ENCODE data around the gene PLXNB3.
A peak's percentile ranks its signal among the peaks of the same experiment; 100 is the strongest.
"Not testable (repeated sequence)": the region's sequence is repeated elsewhere in the genome, so short reads cannot be mapped to it uniquely, and the experiment has no call there.

PLXNB3 gene

GRCh38 chrX:153763989-153764755 is at the start of gene PLXNB3:
PLXNB3 (plus strand) TSS chrX:153764249; CDS start chrX:153765536, 1,287 bp downstream.
- peak; percentile 66 to 73 for DNase-seq (ENCODE audit: low read depth in 2 of 2)

- no peak for DNase-seq (ENCODE audit: low read depth in 2 of 2)
Observed at GRCh38 chrX:153714256-153714655, 49.8 kb upstream of the PLXNB3 start.

GRCh38 chrX:153717445-153717844 is 46.6 kb upstream of the PLXNB3 start:
- no peak for DNase-seq (ENCODE audit: low read depth in 2 of 2)

GRCh38 chrX:153719238-153719637 is 44.8 kb upstream of the PLXNB3 start:
- no peak for DNase-seq (ENCODE audit: low read depth in 2 of 2)

GRCh38 chrX:153719701-153720100 is 44.3 kb upstream of the PLXNB3 start:
- no peak for DNase-seq (ENCODE audit: low read depth in 2 of 2)

- DNase-seq (ENCODE audit: low read depth in 2 of 2) = no peak
Observed at GRCh38 chrX:153722704-153723350, 41.2 kb upstream of the PLXNB3 start.

GRCh38 chrX:153723351-153724251 is 40.4 kb upstream of the PLXNB3 start:
- peak; percentile 50 for DNase-seq (ENCODE audit: low read depth in 2 of 2)

GRCh38 chrX:153724252-153725038 is 39.6 kb upstream of the PLXNB3 start, which contains the start of the genes ABCD1 and BCAP31:
ABCD1 (plus strand) TSS chrX:153724856; CDS start chrX:153725267, 411 bp downstream.
BCAP31 (minus strand) TSS chrX:153724387; CDS start chrX:153723244, 1,143 bp downstream.
- DNase-seq (ENCODE audit: low read depth in 2 of 2) = peak; percentile 76 to 82

GRCh38 chrX:153725039-153725831 is 38.8 kb upstream of the PLXNB3 start:
- DNase-seq (ENCODE audit: low read depth in 2 of 2) = no peak

- no peak for DNase-seq (ENCODE audit: low read depth in 2 of 2)
Observed at GRCh38 chrX:153725832-153726285, 38.2 kb upstream of the PLXNB3 start.

GRCh38 chrX:153726286-153727122 is 37.5 kb upstream of the PLXNB3 start:
- no peak for DNase-seq (ENCODE audit: low read depth in 2 of 2)

- DNase-seq (ENCODE audit: low read depth in 2 of 2) = no peak
Observed at GRCh38 chrX:153727123-153727931, 36.7 kb upstream of the PLXNB3 start.

GRCh38 chrX:153728095-153728494 is 36.0 kb upstream of the PLXNB3 start:
- no peak for DNase-seq (ENCODE audit: low read depth in 2 of 2)

- no peak for DNase-seq (ENCODE audit: low read depth in 2 of 2)
Observed at GRCh38 chrX:153728951-153729631, 35.0 kb upstream of the PLXNB3 start.

- not testable (repeated sequence) for DNase-seq (ENCODE audit: low read depth in 2 of 2)
Observed at GRCh38 chrX:153730115-153730514, 33.9 kb upstream of the PLXNB3 start.

GRCh38 chrX:153731117-153731844 is 32.8 kb upstream of the PLXNB3 start:
- DNase-seq (ENCODE audit: low read depth in 2 of 2) = no peak

GRCh38 chrX:153731845-153732215 is 32.2 kb upstream of the PLXNB3 start:
- DNase-seq (ENCODE audit: low read depth in 2 of 2) = no peak
